Measurements from ENCODE around the gene IGFL2.
"Not testable (repeated sequence)": the region's sequence is repeated elsewhere in the genome, so short reads cannot be mapped to it uniquely, and the experiment has no call there.

Gene IGFL2

DNA sequence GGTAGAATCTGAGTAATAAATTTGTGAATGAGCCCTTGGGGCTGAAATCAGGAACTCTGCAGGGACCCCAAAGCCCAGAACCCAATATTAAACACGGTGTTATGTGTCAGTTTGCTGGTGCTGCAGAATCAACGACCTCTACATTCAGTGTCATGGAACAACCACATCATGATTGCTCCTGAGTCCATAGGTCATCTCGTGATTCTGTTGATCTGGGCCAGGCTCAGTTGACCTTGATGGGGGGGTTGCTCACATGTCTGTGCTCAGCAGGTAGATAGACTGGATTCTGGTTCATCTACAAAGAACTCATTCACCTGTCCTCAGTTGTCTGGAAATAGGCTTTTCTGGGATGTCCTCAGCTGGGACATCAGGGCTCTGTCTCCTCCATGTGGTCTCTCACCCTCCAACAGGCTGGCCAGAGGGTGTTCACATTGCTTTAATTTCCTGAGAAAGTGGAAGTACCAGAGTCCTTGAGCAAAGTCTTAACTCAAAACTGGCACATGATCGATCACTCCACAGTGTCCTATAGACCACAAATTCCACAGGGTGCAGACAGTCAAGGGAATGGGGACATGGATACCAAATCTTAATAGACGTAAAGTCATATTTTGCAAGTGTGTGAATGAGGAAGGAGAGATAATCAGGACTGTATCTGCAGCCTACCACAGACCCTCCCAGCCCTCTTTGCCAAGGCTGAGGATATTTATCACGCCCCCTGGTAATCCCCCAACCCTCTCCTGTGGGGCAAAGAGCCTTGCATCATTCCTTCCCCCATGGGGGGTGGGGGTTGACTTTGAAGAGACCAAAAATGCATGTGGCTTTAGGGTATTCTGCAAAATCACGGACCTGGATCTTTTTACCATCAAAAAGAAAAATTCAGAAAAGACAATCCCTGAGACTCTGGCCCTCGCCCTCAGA is 42.2 kb downstream of the IGFL2 start:
- no peak for DNase-seq (ENCODE audit: low read depth)
- TF ChIP-seq, protein P1, sequence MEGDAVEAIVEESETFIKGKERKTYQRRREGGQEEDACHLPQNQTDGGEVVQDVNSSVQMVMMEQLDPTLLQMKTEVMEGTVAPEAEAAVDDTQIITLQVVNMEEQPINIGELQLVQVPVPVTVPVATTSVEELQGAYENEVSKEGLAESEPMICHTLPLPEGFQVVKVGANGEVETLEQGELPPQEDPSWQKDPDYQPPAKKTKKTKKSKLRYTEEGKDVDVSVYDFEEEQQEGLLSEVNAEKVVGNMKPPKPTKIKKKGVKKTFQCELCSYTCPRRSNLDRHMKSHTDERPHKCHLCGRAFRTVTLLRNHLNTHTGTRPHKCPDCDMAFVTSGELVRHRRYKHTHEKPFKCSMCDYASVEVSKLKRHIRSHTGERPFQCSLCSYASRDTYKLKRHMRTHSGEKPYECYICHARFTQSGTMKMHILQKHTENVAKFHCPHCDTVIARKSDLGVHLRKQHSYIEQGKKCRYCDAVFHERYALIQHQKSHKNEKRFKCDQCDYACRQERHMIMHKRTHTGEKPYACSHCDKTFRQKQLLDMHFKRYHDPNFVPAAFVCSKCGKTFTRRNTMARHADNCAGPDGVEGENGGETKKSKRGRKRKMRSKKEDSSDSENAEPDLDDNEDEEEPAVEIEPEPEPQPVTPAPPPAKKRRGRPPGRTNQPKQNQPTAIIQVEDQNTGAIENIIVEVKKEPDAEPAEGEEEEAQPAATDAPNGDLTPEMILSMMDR (IDR thresholded peaks at IDR 0.05; ENCODE audit: low read depth, low read length, missing control alignments), result no peak
- H3K4me3 ChIP-seq (ENCODE audit: low read depth, low read length), result no peak overlapping the region

DNA sequence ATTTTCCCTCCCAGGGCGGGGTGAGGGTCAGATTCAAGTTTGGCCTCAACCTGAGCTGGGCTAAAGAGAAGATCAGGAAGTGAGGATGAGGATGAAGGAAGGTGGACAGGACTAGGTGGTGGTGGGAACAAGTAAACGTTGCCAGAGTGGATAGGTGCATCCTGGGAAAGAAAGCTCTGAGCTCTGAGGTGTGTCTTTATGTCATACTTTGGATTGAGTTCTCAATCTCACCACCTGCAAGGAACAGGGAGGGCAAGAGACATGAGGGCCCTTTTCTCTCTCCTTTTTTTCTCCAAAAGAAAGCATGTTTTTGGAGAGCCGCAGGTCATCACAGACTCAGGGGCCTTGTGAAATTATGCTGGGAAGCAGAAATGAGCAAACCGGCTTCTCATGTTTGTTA is 43.3 kb downstream of the IGFL2 start:
- H3K4me3 ChIP-seq (ENCODE audit: low read depth, low read length), result no peak overlapping the region
- DNase-seq (ENCODE audit: low read depth), result no peak
- TF ChIP-seq, protein P1 (IDR thresholded peaks at IDR 0.05; ENCODE audit: low read depth, low read length, missing control alignments), result no peak

DNA sequence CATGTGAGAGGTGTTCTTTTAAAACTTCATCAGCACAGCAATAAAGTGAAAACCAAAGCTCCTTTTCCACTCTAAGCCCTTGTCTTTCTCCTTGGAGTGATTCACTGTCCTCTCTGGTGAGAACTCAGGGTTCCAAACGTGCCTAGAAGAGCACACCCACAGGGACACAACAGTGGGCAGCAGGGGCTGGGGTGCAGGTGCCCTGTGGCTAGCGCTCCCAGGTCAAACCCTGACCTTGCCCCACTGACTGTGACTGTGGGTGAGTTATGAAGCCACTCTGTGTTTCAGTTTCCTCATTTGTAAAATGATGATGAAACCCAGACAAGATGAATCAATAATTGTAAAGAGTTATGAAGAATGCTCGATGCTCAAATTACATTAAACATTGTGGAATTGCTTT is 43.9 kb downstream of the IGFL2 start:
- no peak overlapping the region for H3K4me3 ChIP-seq (ENCODE audit: low read depth, low read length)
- TF ChIP-seq, protein P1 (IDR thresholded peaks at IDR 0.05; ENCODE audit: low read depth, low read length, missing control alignments), result no peak
- no peak for DNase-seq (ENCODE audit: low read depth)

DNA sequence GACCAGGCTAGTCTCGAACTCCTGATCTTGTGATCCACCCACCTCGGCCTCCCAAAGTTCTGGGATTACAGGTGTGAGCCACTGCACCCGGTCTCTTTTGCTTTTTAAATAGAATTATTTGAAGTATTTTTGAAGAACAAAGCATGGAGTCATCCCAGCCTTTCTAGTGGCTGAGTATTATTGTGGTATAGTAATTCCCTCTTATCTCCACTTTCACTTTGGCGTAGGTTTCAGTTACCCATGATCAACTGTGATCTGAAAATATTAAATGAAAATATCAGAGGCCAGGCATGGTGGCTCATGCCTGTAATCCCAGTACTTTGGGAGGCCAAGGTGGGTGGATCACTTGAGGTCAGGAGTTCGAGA is 44.6 kb downstream of the IGFL2 start:
- not testable (repeated sequence) for DNase-seq (ENCODE audit: low read depth)

DNA sequence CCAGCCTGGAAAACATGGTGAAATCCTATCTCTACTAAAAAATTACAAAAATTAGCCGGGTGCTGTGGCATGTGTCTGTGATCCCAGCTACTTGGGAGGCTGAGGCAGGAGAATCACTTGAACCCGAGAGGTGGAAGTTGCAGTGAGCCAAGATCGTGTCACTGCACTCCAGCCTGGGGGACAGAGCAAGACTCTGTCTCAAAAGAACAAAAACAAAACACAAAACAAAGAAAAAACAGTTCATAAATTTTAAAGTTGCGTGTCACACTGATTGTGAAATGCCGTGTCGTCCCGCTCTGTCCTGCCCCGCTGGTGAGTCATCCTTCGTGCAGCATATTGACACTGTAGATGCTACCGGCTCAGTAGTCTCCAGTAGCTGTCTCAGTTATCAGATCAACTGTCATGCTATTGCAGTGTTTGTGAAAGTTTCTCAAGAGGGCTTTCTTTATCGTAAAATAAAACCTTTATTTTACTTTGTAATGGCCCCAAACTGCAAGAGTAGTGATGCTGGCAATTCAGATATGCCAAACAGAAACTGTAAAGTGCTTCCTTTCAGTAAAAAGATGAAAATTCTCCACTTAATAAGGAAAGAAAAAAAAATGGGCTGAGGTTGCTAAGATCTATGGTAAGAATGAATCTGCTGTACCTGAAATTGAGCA is 45.1 kb downstream of the IGFL2 start:
- no peak for DNase-seq (ENCODE audit: low read depth)
- H3K4me3 ChIP-seq (ENCODE audit: low read depth, low read length), result no peak overlapping the region

More for the DNA sequence above, 44.6 kb downstream of the IGFL2 start:
- not testable (repeated sequence) for H3K4me3 ChIP-seq (ENCODE audit: low read depth, low read length)

DNA sequence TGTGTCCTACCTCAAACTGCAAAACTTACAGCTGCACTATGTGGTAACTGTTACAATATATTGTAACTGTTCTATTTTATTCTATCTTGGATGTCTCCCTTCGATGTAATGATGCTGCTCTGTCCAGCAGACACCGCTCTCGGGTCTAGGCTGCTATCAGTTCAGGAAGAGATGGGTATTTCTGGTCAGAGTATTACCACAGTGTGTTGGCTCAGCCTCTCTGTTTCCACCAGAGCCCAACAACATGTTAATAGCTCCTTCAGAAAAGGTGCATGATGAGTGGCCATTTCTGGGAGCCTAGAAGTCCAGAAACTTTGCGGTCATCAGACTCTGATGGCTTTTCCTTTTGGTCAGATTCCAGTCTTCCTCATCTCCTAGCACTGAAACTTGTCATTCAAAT is 45.6 kb downstream of the IGFL2 start:
- TF ChIP-seq, protein P1 (IDR thresholded peaks at IDR 0.05; ENCODE audit: low read depth, low read length, missing control alignments), result no peak
- DNase-seq (ENCODE audit: low read depth), result no peak
- no peak overlapping the region for H3K4me3 ChIP-seq (ENCODE audit: low read depth, low read length)

More for the DNA sequence above, 45.1 kb downstream of the IGFL2 start:
- TF ChIP-seq, protein P1 (IDR thresholded peaks at IDR 0.05; ENCODE audit: low read depth, low read length, missing control alignments), result no peak

DNA sequence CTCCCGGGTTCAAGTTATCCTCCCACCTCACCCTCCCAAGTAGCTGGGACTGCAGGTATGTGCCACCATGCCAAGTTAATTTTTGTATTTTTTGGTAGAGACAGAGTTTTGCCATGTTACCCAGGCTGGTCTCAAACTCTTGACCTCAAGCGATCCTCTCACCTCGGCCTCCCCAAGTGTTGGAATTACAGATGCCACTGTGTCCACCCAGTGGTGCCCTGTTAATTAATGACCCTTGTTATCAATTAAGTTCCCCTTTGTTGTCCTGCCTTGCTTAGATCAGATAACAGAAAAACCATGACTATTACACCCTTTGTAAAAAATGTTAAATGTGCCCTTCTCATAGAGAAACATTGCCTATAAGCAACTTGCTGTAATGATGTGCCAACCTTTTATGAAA is 47.1 kb downstream of the IGFL2 start:
- H3K4me3 ChIP-seq (ENCODE audit: low read depth, low read length), result no peak overlapping the region
- TF ChIP-seq, protein P1 (IDR thresholded peaks at IDR 0.05; ENCODE audit: low read depth, low read length, missing control alignments), result no peak
- no peak for DNase-seq (ENCODE audit: low read depth)

DNA sequence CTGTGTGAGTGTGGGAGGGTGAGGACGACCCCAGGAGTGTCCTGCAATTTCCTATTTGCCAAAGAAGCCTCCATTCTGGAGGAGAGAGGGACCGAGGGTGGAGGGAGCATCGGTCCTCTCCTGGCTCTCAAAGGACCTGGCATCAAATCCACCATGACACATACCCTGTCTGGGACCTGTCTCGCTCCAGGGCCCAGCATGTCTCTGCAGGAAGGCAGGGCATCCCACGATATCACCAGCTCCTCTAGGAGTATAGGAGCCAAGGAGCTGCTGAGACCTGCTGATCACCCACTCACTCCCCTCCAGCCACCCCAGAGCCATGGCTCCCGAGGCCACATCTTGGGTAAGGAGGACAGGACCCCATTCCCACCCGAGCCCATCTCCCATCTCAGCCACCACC is 47.9 kb downstream of the IGFL2 start:
- not testable (repeated sequence) for H3K4me3 ChIP-seq (ENCODE audit: low read depth, low read length); DNase-seq (ENCODE audit: low read depth)

All from GM12864 (cell line).